RCC 7860 (cell line): ENCODE measurements around the gene DUT.
A peak's percentile ranks its signal among the peaks of the same experiment; 100 is the strongest.

ENCODE experiments used
- DNase-seq: peaks from one replicate; pipeline ENCODE4 v3.0.0-alpha.2; 2015; ENCODE audit warnings: low spot score
- FAIRE-seq: peaks from 2 replicates; lab custom pipeline; 2012; peaks lifted over from hg19 to GRCh38; lab: Jason Lieb, UNC

DUT gene

GRCh38 chr15:48367483-48367882 lies 36.3 kb downstream of the DUT start:
- no peak for DNase-seq
- no peak for FAIRE-seq

- DNase-seq, result no peak
- FAIRE-seq, result no peak
Measured at GRCh38 chr15:48370460-48370859, 39.2 kb downstream of the DUT start.

GRCh38 chr15:48371550-48371949 lies 40.3 kb downstream of the DUT start:
- DNase-seq (no peak), FAIRE-seq (no peak)

GRCh38 chr15:48371961-48372360 lies 40.7 kb downstream of the DUT start:
- FAIRE-seq (no peak), DNase-seq (no peak)

GRCh38 chr15:48373821-48374451 lies 42.7 kb downstream of the DUT start:
- DNase-seq (peak; percentile 62), FAIRE-seq (peak; percentile 76)

GRCh38 chr15:48374472-48374871 lies 43.2 kb downstream of the DUT start:
- FAIRE-seq, result no peak
- no peak for DNase-seq

GRCh38 chr15:48375767-48376166 lies 44.5 kb downstream of the DUT start:
- FAIRE-seq, result no peak

GRCh38 chr15:48380198-48380597 lies 49.0 kb downstream of the DUT start:
- DNase-seq (no peak), FAIRE-seq (no peak)

More at GRCh38 chr15:48375767-48376166, 44.5 kb downstream of the DUT start:
- no peak for DNase-seq

- DNase-seq, result no peak
- no peak for FAIRE-seq
Measured at GRCh38 chr15:48381861-48382260, 50.6 kb downstream of the DUT start.

- FAIRE-seq (no peak), DNase-seq (no peak)
Measured at GRCh38 chr15:48383031-48383430, 51.8 kb downstream of the DUT start.

- no peak for DNase-seq
Measured at GRCh38 chr15:48384616-48385015, 53.4 kb downstream of the DUT start.

GRCh38 chr15:48385031-48385830 lies 54.0 kb downstream of the DUT start:
- DNase-seq (peak; percentile 77), FAIRE-seq (peak; percentile 69)

More at GRCh38 chr15:48384616-48385015, 53.4 kb downstream of the DUT start:
- FAIRE-seq, result no peak

GRCh38 chr15:48388016-48388851 lies 57.0 kb downstream of the DUT start:
- FAIRE-seq (no peak), DNase-seq (no peak)

GRCh38 chr15:48388910-48389309 lies 57.7 kb downstream of the DUT start:
- no peak for FAIRE-seq

GRCh38 chr15:48389691-48390143 lies 58.5 kb downstream of the DUT start:
- DNase-seq (no peak), FAIRE-seq (no peak)

More at GRCh38 chr15:48388910-48389309, 57.7 kb downstream of the DUT start:
- no peak for DNase-seq

GRCh38 chr15:48391950-48392349 lies 60.7 kb downstream of the DUT start:
- no peak for DNase-seq
- FAIRE-seq, result no peak

GRCh38 chr15:48392356-48392755 lies 61.1 kb downstream of the DUT start:
- FAIRE-seq, result no peak
- DNase-seq, result no peak
